HepG2 (cell line): ENCODE data around the gene GABRA4. TPM values are rescaled to one million over a fixed set of nuclear protein-coding genes. Genes with fewer than 3 reads are reported as not detected.

ENCODE experiments used
- EP300 ChIP-seq, 3 experiments: sonication (generic) in 1 of 3; formaldehyde crosslinking in 1 of 3; IDR thresholded peaks; 2 replicates each; pipeline versions ENCODE4 v1.5.1 to v1.6.1; 2011 to 2020; ENCODE audit warnings: low read depth in 2 of 3, low read length in 2 of 3, borderline replicate concordance in 1 of 3, improper control_type of control experiment in 1 of 3, mild to moderate bottlenecking in 1 of 3, missing genetic modification reagents in 1 of 3, moderate library complexity in 1 of 3
- FOXC1 ChIP-seq: sonication (generic); formaldehyde crosslinking; IDR thresholded peaks from 2 replicates; pipeline ENCODE4 v1.8.0; 2022; ENCODE audit warnings: mild to moderate bottlenecking, missing genetic modification reagents, borderline replicate concordance
- IKZF5 ChIP-seq: IDR thresholded peaks from 2 replicates; pipeline ENCODE4 v1.6.1; 2018; ENCODE audit warnings: missing genetic modification reagents, mild to moderate bottlenecking, missing compliant biosample characterization
- MTF2 ChIP-seq: sonication (generic); formaldehyde crosslinking; IDR thresholded peaks from 2 replicates; pipeline ENCODE4 v1.5.0; 2020; ENCODE audit warnings: missing genetic modification reagents, borderline replicate concordance
- PBX3 ChIP-seq: sonication (generic); formaldehyde crosslinking; IDR thresholded peaks from 2 replicates; pipeline ENCODE4 v1.8.1; 2023; ENCODE audit warnings: missing genetic modification reagents, inconsistent platforms, borderline replicate concordance
- RFXAP ChIP-seq: sonication (generic); formaldehyde crosslinking; IDR thresholded peaks from 2 replicates; pipeline ENCODE4 v1.4.0; 2020; ENCODE audit warnings: missing genetic modification reagents, borderline replicate concordance
- SALL2 ChIP-seq: sonication (generic); formaldehyde crosslinking; IDR thresholded peaks from 2 replicates; pipeline ENCODE4 v1.8.1; 2023; ENCODE audit warnings: mild to moderate bottlenecking, missing genetic modification reagents, inconsistent platforms
- SIX1 ChIP-seq: sonication (generic); formaldehyde crosslinking; IDR thresholded peaks from 2 replicates; pipeline ENCODE4 v1.4.0; 2020; ENCODE audit warnings: missing genetic modification reagents, borderline replicate concordance
- polyA plus RNA-seq, 8 experiments: library from polyadenylated mRNA; depleted of rRNA in 3 of 8; stranded (reverse) in 7 of 8; unstranded in 1 of 8; fragments of >200 nt; fragmentation: Illumina TruSeq in 4 of 8; extraction: Trizol in 4 of 8; gene quantifications; 2 replicates each; pipeline versions ENCODE4 v1.2.1 to v1.2.3, GENCODE V29; 2011 to 2016; ENCODE audit warnings: low read depth in 4 of 8, missing spikeins in 1 of 8, mixed read lengths in 1 of 8; ENCODE audit not compliant: insufficient read depth in 1 of 8
- total RNA-seq, 5 experiments: library from RNA; depleted of rRNA; stranded (reverse); fragments of >200 nt; fragmentation: Illumina TruSeq; extraction: Trizol; gene quantifications; 2 replicates each; pipeline ENCODE4 v1.2.3, GENCODE V29; 2016; ENCODE audit warnings: low read depth in 1 of 5

GABRA4 gene
- total and polyA plus RNA-seq, 2 of the 13 experiments (the other 11 are each of a cell fraction or from before 2014, with no cell fraction given): not detected

- TF ChIP-seq EP300 (IDR thresholded peaks at IDR 0.05; ENCODE audit: low read depth in 2 of 2, low read length in 2 of 2) (no peak), EP300 (CRISPR knock-in tag; IDR thresholded peaks at IDR 0.05; ENCODE audit: borderline replicate concordance) (no peak), SALL2 (CRISPR knock-in tag) (no peak), PBX3 (CRISPR knock-in tag) (no peak), FOXC1 (0 out of 2 replicates have a peak, but pooled peaks have one; percentile 24), SIX1 (no peak), RFXAP (CRISPR knock-in tag) (no peak), IKZF5 (CRISPR knock-in tag) (no peak), MTF2 (peak; percentile 92; the same call in 1 of the 2 replicates)
- TF ChIP-seq, all 625 proteins: peak for 32
Measured at GRCh38 chr4:47032405-47033106, 39.2 kb upstream of the GABRA4 start (continued).
